ENCODE results near the gene FLVCR2.
"Not testable (repeated sequence)": the region's sequence is repeated elsewhere in the genome, so short reads cannot be mapped to it uniquely, and the experiment has no call there.

FLVCR2 gene

GRCh38 chr14:75672605-75673192 lies 94.3 kb downstream of the FLVCR2 start:
- no peak for DNase-seq

- no peak for DNase-seq
These were observed 95.1 kb downstream of the FLVCR2 start for GRCh38 chr14:75673345-75674035.

- no peak for DNase-seq
These were observed 97.0 kb downstream of the FLVCR2 start for GRCh38 chr14:75675265-75675960.

- DNase-seq: no peak
These were observed 107.5 kb downstream of the FLVCR2 start for GRCh38 chr14:75685910-75686309.

- DNase-seq: no peak
These were observed 110.6 kb downstream of the FLVCR2 start for GRCh38 chr14:75689012-75689411.

GRCh38 chr14:75690010-75690409 lies 111.6 kb downstream of the FLVCR2 start:
- no peak for DNase-seq

GRCh38 chr14:75695025-75695424 lies 116.6 kb downstream of the FLVCR2 start:
- not testable (repeated sequence) for DNase-seq

GRCh38 chr14:75697386-75697785 lies 119.0 kb downstream of the FLVCR2 start:
- no peak for DNase-seq
